DMS53 treated with DMSO at 0.1 percent for 48 hours (cell line): ENCODE results near the gene FAM25G.
"Not testable (repeated sequence)": the region's sequence is repeated elsewhere in the genome, so short reads cannot be mapped to it uniquely, and the experiment has no call there.

ENCODE experiments used
- DNase-seq: peaks from one replicate; lab custom pipeline; 2025; ENCODE audit not compliant: unreplicated experiment; lab: John Stamatoyannopoulos, UW

FAM25G gene

DNA sequence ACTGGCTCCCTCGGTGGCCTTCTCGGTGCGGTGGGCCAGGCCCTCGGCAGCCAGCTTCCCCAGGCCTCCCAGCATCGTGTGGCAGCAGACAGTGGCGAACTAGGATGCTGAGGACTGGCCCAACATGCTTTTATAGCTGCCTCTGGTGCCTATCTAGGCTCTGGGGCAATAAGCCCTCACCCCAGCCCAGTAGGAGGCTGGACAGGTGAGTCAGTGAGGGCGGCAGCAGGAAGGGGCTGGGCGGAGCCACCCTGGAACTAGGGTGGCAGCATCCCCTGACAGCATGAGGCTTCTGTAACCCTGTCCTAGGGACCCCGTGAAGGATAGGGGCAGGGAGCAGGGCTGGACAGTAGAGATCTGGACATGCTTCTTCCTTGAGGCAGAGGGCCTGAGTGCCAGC, at the start of gene FAM25G:
FAM25G (minus strand) TSS at position 101 of the 400 bp plus-strand sequence; CDS start at position 75, 26 bp downstream.
- DNase-seq: not testable (repeated sequence)

DNA sequence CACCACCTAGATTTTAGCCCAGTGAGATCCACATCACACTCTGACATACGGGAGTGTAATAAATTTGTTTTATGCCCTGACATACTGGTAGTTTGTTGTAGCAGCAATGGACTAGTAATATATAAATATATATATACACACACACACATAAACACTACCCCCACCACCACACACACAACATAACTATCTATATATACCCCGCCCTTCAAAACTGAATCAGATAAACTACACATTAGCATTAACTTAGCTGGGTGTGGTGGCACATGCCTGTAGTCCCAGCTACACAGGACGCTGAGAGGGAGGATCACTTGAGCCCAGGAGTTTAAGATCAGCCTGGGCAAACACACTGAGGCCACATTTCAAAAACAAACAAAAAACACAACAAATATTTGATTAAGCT, 44.9 kb upstream of the FAM25G start:
- not testable (repeated sequence) for DNase-seq

DNA sequence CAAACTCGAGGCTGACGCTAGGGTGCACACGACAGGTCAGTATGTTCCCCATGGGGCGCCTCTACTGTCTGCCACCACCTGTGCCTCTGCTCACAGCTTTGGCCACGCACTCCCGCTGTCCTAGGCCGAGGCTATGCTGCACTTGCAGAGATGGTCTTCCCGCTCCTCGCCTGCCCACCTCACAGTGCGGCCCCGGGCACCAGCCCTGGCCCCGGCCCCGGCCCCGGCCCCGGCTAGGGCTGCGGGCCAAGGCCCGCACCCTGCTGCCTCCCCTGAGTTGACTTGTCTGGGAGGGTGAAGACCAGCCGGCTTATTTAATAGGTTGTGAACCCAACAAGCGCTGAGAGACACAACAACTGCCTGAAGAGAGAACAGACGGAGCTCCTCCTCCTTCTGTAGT, 32.0 kb upstream of the FAM25G start, which contains the start of gene AGAP9:
AGAP9 (minus strand) TSS at position 164 of the 400 bp plus-strand sequence; CDS start at position 52, 112 bp downstream.
- not testable (repeated sequence) for DNase-seq

DNA sequence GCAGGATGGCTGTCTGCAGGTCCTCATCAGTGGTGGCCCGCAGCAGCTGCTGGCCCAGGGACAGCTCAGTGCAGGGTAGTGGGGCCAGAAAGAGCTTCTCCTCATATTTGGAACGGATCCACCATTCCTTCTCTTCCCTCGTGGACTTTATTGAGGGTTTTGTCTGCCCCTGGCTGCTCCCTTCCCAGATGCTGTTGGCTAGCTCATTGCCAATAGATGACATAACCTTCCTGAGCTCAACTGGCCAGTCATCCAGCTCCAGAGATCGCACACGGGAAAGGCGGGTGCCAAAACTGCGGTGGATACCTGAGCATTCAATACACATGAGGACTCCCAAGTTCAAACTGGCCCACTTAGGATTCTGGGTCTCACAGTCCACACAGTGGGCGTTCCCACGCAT, 10.8 kb upstream of the FAM25G start:
- not testable (repeated sequence) for DNase-seq

DNA sequence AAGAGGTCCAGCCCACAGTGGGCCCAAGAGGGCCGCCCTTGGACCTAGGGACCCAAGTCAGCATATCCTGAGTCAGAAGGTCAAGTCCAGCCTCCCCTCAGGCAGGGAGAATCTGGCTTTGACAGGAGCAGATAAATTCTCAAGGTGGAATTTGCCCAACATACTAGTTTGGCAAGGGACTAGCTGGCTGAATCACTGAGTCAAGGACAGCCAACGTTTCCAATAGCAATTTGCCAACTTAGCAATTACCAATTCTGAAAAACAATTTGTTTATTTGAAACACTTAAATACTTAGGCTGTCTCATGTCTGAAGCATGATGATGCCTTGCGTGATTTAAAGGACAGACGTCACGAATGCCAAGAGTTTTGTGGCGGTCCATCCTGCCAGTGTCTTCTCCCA, 2.7 kb upstream of the FAM25G start:
- not testable (repeated sequence) for DNase-seq

DNA sequence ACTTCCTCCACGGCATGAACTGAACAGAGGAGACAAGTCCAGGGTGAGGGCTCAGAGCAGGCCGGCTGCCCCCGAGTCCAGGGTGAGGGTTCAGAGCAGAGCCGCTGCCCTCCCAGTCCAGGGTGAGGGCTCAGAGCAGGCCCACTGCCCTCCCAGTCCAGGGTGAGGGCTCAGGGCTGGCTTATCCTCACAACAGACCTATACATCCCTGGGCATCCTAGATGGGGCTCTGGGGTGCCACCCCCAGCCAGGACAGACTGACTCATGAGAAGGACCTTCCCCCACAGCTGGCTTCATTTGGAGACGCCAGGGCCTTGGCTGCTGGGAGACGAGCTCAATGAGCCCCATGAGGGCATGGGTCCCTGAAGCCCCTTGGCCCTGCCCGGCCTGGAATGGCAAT, 1.9 kb downstream of the FAM25G start:
- not testable (repeated sequence) for DNase-seq

DNA sequence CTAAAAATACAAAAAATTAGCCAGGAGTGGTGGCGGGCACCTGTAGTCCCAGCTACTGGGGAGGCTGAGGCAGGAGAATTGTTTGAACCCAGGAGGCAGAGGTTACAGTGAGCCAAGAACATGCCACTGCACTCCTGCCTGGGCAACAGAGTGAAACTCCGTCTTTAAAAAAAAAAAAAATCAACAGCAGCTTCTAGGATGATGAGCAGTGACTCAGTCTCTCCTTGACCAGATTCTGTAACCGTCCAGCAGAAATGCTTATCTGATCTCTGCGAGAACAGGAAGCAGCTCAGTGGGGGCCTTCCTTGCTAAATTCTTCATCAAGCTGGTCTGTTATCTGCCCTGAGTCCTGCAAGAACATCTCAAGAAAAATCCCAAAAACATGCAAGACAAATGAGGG, 5.6 kb downstream of the FAM25G start:
- DNase-seq: not testable (repeated sequence)

DNA sequence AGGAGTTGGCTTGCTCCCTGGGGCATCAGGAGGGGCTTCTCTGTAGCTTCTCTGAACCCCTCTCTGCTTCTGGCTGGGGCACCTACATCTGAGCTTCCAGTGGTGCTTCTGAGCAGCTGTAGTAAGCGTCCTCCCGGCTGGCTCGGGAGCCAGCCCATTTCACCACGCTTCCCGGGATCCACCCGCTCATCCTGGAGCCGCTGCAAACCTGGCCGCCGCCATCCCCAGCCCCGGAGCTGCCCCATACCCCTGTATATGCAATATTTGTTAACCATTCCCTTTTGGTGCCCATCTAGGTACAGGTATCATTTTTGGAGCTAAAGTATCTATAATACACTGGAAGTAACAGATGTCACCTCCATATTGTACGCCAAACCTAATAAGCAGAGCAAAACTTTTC, 6.7 kb downstream of the FAM25G start:
- not testable (repeated sequence) for DNase-seq

DNA sequence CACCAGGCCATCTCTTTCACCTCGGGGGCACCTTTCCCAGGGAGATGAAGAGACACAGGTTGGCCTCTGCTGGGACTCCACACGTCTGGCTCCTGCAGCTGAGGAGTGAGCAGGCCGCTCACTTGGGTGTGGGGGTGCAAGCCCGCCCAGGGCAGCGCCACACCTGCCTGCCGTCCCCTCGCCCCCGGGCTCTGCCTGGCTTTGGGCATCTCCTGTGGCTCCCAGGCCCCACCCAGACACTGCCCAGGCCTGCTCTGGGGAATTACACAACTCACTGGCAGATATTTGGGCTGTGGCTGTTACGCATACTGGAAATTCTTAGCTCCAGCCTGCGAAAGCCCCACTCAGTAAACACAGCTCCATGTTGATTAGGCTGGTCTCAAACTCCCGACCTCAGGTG, 7.6 kb downstream of the FAM25G start, which contains the start of gene ANXA8:
ANXA8 (minus strand) TSS at position 193 of the 400 bp plus-strand sequence; CDS start at position 11, 182 bp downstream.
- DNase-seq: not testable (repeated sequence)

DNA sequence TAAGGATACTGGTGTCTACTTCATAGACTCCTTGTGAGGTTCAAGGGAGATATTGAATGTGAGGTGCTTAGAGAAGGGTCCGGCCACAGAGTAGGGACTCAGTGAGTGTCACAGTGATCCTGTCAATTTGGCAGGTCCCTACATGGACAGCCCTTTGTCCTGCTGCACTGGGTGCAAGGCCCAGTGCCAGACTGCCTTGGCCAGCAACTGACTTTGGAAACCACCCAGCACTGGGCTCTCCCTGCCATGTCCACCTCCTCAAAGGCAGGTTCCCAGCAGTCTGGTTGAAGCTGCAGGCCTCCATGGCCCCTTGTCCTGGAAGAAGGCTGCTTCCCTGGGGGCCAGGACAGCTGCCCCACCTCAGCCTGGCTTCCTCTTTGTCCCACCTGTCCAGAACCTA, 9.1 kb downstream of the FAM25G start:
- not testable (repeated sequence) for DNase-seq

DNA sequence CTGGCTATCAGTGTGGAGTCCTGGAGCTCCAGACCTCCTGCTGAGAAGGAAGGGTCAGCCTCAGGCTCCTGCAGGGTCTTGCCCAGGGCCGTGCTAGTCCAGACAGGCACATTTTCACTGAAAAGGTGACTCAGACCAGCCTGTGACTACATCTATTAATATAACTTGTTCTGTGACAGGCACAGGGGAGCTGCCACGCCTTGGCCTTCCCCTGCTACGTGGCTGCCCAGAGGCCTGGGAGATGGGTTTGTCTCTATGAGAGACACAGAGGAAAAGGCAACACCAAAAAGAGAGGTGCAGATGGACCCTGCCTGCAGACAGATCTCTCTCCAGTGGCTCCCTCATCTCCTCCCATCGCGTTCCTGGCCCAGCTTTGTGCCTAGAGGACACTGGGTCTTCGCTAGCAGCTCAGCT, 9.7 kb downstream of the FAM25G start:
- DNase-seq: not testable (repeated sequence)

DNA sequence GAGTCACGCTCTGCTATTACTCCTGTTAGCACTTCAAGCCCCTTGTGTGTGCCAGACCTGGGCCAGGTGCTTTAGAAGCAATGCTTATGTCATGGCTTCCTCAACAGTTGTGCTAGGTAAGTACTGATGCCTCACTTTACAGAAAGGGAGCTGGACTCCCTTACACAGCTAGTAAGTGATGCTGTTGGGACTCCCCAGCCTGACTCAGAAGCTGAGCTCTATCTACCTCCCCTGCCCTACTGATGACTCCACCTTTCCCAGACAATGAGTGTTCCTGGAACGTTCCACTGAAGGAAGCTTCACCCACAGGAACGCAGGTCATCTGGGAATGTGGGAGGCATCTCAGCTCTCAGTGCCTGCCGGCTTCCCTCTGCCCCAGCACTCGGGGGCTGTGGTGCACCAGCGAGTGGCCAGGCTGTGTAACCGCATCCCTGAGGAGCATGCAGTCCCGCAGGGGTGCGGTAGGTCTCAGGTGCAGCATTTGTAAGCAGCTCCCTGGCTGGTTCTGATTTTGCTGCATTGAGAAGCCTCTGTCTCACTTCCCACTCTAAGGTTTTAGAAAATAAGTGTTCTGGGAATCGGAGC, 10.2 kb downstream of the FAM25G start:
- not testable (repeated sequence) for DNase-seq

DNA sequence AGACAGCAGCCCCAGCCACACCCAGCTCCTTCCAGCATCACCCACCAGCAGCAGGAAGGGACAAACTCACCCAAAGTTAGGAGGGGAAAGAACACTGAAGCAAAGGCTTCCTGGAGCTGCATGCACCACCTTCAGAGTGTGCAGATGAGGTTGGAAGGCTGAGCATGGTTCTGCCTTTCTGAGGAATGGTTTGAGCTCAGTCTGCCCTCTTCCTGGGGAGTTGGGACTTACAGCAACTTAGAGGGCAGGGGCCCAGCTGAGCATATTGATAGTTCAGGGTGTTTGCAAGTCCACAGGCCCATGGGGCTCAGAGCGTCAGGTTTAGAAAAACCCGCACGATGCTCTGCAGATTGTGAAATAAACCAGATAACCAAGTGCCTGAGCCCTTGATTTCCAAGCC, 11.4 kb downstream of the FAM25G start:
- not testable (repeated sequence) for DNase-seq

DNA sequence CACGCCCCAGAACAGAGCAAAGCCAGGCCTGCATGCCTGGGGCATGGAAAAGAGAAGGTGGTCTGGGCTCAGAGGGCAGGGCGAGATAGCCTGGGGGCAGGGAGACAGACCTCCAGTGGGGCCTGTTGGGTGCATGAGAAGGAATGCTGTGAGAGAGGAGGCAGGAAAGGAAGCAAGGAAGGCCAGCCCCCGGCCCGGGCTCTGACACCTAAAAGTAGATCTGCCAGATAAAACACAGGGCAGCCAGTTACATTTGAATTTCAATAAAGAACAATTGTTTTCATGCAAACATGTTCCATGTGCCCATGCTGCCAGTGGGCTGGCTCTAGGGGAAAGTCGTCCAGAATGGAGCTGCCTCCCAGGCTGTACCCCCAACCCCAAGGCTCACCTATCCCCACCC, 13.4 kb downstream of the FAM25G start:
- DNase-seq: not testable (repeated sequence)

DNA sequence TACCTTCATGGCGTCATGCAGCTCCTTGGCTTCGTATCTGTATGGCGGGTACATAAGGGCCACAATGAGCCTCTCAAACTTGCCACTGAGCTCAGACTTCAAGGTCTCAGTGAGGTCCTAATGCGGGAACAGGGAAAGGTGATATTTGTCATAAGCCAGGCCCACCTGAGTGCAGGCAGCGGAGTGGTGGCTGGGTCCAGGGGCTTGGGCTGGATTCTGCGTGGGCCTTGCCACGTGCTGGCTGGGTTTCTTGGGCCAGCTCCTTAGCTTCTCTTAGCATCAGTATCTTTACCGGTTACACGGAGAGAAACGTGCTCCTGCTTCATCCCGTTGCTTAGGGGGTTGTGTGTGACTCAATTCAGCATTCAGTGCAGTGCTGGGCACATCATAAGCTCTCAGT, 14.4 kb downstream of the FAM25G start:
- not testable (repeated sequence) for DNase-seq

DNA sequence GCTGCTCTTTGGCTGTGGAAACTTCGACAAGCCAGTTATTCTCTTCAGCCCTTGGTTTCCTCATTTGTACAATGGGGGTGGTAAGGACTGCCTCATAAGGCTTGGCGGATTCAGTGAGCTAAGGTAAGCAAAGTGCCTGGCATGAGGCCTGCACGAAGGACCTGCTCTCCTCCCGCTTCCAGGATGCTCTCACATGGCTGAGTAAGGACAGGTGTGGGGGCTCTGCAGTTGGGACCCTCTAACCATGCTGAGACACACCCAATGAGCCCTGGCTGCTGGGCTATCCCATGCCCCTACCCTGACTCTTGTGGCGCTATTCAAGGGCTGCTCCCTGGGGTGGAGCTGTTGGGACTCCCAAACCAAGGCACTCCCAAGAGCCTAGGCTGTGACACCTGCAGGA, 16.4 kb downstream of the FAM25G start:
- DNase-seq: not testable (repeated sequence)

DNA sequence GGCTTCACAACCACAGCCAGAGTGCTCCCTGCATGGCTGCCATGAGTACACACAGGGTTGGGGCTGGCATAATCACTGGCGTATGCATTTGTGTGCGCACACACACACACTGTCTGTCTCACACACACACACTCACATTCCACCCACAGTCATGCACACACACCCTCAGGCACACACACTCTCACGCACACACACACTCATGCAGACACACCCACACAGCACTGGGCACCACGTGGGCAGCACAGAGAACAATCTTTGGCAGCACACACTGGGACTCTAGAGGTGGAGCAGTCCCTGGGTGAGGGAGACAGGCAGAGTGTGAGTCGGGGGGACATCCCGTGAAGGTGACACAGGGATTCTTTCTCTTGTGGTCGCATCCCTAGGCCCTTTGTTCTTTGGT, 18.0 kb downstream of the FAM25G start:
- not testable (repeated sequence) for DNase-seq

DNA sequence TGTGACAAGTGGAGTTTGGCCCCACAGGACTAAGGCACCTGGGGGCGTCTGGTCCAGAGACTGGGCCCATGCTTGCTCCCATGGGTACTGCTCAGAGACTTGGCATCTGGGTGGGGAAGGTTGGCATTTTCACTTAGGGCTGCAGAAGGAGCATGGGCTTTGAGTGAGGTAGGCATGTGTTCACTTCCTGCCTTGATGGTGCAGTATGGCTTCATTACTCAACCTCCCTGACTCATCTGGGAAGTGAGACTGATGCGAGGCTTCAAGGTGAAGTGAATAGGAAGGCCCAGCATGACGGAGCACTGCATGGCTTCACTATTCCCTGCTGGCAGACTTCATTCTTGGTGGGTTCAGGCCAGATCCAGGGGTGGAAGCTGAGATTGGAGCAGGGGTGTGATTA, 18.9 kb downstream of the FAM25G start:
- not testable (repeated sequence) for DNase-seq

DNA sequence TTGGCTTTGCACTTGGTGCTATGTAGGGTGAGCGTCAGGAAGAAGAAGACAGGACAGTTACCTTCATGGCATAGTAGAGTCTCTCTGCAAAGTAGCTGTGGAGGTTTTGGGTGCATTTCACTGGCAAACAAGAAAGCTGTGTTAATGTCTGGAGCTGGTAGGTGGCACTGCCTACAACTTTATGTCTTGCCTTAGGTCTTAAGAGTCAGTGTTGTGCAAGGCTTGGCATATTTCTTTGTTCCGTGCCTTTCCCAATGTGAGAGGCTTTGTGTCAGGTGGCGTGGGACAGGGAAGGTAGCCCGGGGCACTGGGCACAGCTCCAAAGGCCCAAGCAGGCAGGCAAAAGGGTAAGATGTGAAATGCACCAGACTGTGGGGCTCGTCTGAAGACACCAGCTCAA, 19.4 kb downstream of the FAM25G start:
- not testable (repeated sequence) for DNase-seq

DNA sequence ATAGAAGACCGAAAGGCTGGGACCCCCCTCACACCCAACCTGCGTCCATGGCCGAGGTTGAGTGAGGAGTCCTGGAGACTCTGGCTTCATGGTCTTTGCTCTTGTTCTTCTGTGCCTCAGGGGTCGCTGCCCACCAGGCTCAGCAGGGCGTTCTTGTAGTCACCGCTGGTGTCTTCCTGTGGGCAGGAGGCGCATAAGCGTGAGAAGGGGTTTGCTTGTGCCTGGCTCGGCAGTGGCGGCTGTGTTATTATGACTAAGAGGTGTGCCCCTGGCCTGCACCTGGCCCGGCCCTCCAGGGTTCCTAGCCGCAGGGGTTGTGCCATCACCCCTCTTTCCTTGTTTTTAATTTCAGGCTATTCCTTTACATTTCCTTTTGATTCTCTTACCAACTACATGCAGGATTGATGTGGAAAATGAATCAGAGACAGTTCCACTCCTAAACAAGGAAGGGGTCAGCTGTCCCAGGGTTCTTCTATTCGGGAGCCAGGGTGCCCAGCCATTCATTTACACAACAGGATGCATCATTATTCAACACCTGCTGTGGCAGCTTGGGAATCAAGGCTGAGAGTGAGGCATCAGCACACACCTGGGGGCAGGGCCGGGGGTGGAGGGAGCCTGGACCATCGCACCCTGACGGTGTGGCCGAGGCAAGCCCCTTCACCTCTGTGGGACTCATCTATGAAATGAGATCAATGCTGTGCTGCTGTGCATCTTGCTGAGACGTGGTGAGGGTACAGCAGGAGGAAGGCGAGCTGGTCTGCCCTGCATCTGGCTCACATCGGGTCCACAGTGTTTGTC, 22.6 kb downstream of the FAM25G start:
- DNase-seq: not testable (repeated sequence)

DNA sequence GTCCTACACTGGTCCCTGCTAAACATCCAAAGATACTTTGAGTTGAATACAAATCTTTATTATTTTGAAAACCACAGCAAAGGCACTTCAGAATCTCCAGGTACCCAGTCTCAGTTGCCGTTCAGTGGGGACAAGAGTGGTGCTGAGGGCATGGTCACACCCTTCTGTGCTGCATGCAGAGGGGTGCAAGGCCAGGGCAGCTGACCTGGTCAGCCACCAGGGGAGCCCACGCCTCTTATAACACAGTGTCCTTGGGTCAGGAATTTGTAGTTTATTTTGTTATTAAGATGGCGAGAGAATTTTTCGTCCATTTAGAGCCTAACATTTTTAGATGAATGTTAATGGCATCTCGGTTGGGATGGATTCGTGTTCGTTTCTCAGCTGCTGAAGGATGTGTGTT, 23.5 kb downstream of the FAM25G start:
- DNase-seq: not testable (repeated sequence)

DNA sequence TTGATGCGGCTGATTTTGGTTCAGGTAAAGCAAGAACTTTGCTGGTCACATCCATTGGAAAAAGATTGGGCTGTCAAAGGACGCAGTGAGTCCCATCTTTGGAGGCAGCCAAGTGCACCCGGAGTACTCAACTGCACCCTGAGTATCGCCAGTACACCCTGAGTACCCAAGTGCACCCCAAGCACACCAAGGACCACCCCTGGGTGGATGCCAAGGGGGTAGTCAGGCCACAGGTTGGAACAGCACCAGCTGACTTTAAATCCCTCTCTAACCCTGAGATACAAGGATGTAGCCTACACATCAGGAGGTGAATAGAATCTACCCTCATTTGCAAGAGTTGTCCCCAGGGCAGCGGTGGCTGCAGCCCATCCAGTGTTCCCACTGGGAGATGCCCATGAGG, 24.0 kb downstream of the FAM25G start:
- not testable (repeated sequence) for DNase-seq
